ENCODE data around the gene MYPOP.

MYPOP gene

DNA sequence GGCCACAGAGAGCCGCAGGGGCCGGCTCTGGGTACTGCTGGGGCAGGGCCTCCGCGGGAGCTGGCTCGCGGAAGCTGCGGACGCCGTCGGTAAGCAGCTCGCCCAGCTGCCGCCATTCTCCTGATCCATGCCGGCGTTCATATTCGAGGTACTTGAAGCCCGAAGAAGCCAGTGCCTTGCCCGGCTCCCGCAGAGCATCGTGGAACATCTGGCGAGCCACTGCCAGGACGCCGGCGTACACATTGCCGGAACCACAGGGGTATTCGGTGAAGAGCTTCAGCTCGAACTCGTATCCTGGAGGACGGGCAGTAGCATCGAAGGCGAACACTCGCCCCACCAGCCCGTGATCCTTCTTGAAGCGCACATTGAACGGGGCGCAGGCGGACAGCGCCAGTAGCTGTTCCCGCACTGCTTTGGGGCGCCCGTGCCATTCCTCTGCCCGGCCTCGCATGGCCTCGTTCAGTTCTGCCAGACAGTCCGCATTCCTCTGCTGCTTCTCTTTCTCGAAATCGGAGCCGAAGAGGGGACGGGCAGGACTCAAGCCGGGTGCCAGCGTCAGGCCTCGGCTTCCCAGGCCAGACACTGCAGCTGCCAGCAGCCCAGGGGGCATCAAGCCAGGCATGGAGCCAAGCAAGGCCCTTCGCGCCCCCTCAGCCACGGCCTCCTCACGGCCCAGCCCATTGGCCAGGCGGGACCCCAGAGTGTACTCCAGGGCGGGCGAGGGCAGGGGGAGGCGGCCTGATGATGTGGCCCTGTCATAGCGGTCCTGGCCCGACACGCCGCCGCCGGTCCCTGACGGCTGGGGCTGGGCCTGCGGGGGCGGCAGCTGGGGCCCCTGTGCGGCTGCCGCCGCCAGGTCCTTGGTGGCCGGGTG lies 17.5 kb downstream of the MYPOP start:
- Histone ChIP-seq H3K18ac (ENCODE audit: low read depth in 1 of 2, low read length in 2 of 2) (no peak overlapping the region), H2BK5ac (ENCODE audit: low read depth, low read length, poor library complexity, severe bottlenecking) (peak overlapping the region; percentile 61), H3K36me3 (ENCODE audit: control insufficient read depth in 1 of 2, insufficient read depth in 2 of 2, low read depth in 1 of 2, low read length in 2 of 2) (peaks cover 9 to 21% of the 10 kb centered on the region in 2 experiments), H4K91ac (ENCODE audit: low read length) (peak overlapping the region; percentile 76), H3K4me1 (ENCODE audit: control insufficient read depth, insufficient read depth, low read depth, low read length) (peaks cover 41% of the 10 kb centered on the region), H3K79me1 (replicated peaks; ENCODE audit: low read length, poor library complexity, severe bottlenecking) (peaks cover 16% of the 10 kb centered on the region), H2BK15ac (ENCODE audit: low read depth, poor library complexity, severe bottlenecking) (peak overlapping the region; percentile 44), H3K9ac (ENCODE audit: low read length) (peak overlapping the region; percentile 99), H3K4me2 (ENCODE audit: low read length, poor library complexity, severe bottlenecking) (peak overlapping the region; percentile 70), H3K14ac (ENCODE audit: low read length in 2 of 2) (peak overlapping the region in 1 of 2 experiments; percentile 66), H2BK12ac (ENCODE audit: low read length in 2 of 2) (peak overlapping the region in 1 of 2 experiments; percentile 11), H3K27me3 (ENCODE audit: control insufficient read depth in 1 of 2, insufficient read depth in 1 of 2, low read length in 2 of 2) (peaks cover 0 to 1% of the 10 kb centered on the region in 2 experiments), H3K9me3 (ENCODE audit: control insufficient read depth, low read length) (no peaks in the 10 kb centered on the region), H3K4ac (ENCODE audit: low read depth in 1 of 2, low read length in 2 of 2) (peak overlapping the region in 1 of 2 experiments; percentile 47), H3K4me3 (ENCODE audit: insufficient read depth in 1 of 2, low read depth in 1 of 2, low read length in 2 of 2) (peak overlapping the region; percentile 80 to 88), H2AFZ (ENCODE audit: low read depth, low read length) (no peak overlapping the region), H2BK120ac (ENCODE audit: low read depth, low read length) (no peak overlapping the region), H4K8ac (ENCODE audit: low read length) (no peak overlapping the region), H3K23ac (ENCODE audit: low read length in 2 of 2) (peak overlapping the region in 1 of 2 experiments; percentile 2), H3K27ac (ENCODE audit: low read length, poor library complexity, severe bottlenecking) (no peak overlapping the region), H2AK5ac (ENCODE audit: low read length, severe bottlenecking) (no peak overlapping the region)
- WGBS: 73% methylated on average over 71 of the region's 72 CpGs
- DNase-seq: no peak

- WGBS: 96% methylated on average over 57 of the region's 57 CpGs
- Histone ChIP-seq H3K4ac (ENCODE audit: low read depth in 1 of 2, low read length in 2 of 2) (peak overlapping the region in 1 of 2 experiments; percentile 47), H4K91ac (ENCODE audit: low read length) (no peak overlapping the region), H3K4me3 (ENCODE audit: insufficient read depth in 1 of 2, low read depth in 1 of 2, low read length in 2 of 2) (no peak overlapping the region), H2BK12ac (ENCODE audit: low read length in 2 of 2) (peak overlapping the region in 1 of 2 experiments; percentile 11), H3K36me3 (ENCODE audit: control insufficient read depth in 1 of 2, insufficient read depth in 2 of 2, low read depth in 1 of 2, low read length in 2 of 2) (peaks cover 8 to 17% of the 10 kb centered on the region in 2 experiments), H2BK120ac (ENCODE audit: low read depth, low read length) (no peak overlapping the region), H3K79me1 (replicated peaks; ENCODE audit: low read length, poor library complexity, severe bottlenecking) (peaks cover 16% of the 10 kb centered on the region), H3K18ac (ENCODE audit: low read depth in 1 of 2, low read length in 2 of 2) (no peak overlapping the region), H2AK5ac (ENCODE audit: low read length, severe bottlenecking) (peak overlapping the region; percentile 31), H2AFZ (ENCODE audit: low read depth, low read length) (no peak overlapping the region), H2BK5ac (ENCODE audit: low read depth, low read length, poor library complexity, severe bottlenecking) (no peak overlapping the region), H2BK15ac (ENCODE audit: low read depth, poor library complexity, severe bottlenecking) (peak overlapping the region; percentile 60), H3K4me2 (ENCODE audit: low read length, poor library complexity, severe bottlenecking) (peak overlapping the region; percentile 44), H3K14ac (ENCODE audit: low read length in 2 of 2) (no peak overlapping the region), H3K9ac (ENCODE audit: low read length) (peak overlapping the region; percentile 55), H4K8ac (ENCODE audit: low read length) (peak overlapping the region; percentile 25), H3K23ac (ENCODE audit: low read length in 2 of 2) (no peak overlapping the region), H3K27me3 (ENCODE audit: control insufficient read depth in 1 of 2, insufficient read depth in 1 of 2, low read length in 2 of 2) (peaks cover 0 to 5% of the 10 kb centered on the region in 2 experiments), H3K4me1 (ENCODE audit: control insufficient read depth, insufficient read depth, low read depth, low read length) (peaks cover 42% of the 10 kb centered on the region), H3K27ac (ENCODE audit: low read length, poor library complexity, severe bottlenecking) (no peak overlapping the region), H3K9me3 (ENCODE audit: control insufficient read depth, low read length) (no peaks in the 10 kb centered on the region)
- no peak for DNase-seq
Observed at GRCh38 chr19:45883881-45884681, 18.3 kb downstream of the MYPOP start.

GRCh38 chr19:45883586-45883880 lies 18.9 kb downstream of the MYPOP start:
- no peak overlapping the region for H4K91ac ChIP-seq (ENCODE audit: low read length)
- no peak overlapping the region for H2BK5ac ChIP-seq (ENCODE audit: low read depth, low read length, poor library complexity, severe bottlenecking)
- no peak overlapping the region for H2BK12ac ChIP-seq (ENCODE audit: low read length in 2 of 2)
- no peak overlapping the region for H2AFZ ChIP-seq (ENCODE audit: low read depth, low read length)
- H3K9me3 ChIP-seq (ENCODE audit: control insufficient read depth, low read length): no peaks in the 10 kb centered on the region
- H3K4me3 ChIP-seq (ENCODE audit: insufficient read depth in 1 of 2, low read depth in 1 of 2, low read length in 2 of 2): no peak overlapping the region
- no peak for DNase-seq
- H3K4ac ChIP-seq (ENCODE audit: low read depth in 1 of 2, low read length in 2 of 2): no peak overlapping the region
- H2AK5ac ChIP-seq (ENCODE audit: low read length, severe bottlenecking): peak overlapping the region; percentile 31
- no peak overlapping the region for H3K14ac ChIP-seq (ENCODE audit: low read length in 2 of 2)
- H3K23ac ChIP-seq (ENCODE audit: low read length in 2 of 2): no peak overlapping the region
- peaks cover 43% of the 10 kb centered on the region for H3K4me1 ChIP-seq (ENCODE audit: control insufficient read depth, insufficient read depth, low read depth, low read length)
- peak overlapping the region; percentile 44 for H3K4me2 ChIP-seq (ENCODE audit: low read length, poor library complexity, severe bottlenecking)
- no peak overlapping the region for H2BK120ac ChIP-seq (ENCODE audit: low read depth, low read length)
- no CpG with 5 or more reads among the region's 5 CpGs for WGBS
- peaks cover 0 to 8% of the 10 kb centered on the region in 2 experiments for H3K27me3 ChIP-seq (ENCODE audit: control insufficient read depth in 1 of 2, insufficient read depth in 1 of 2, low read length in 2 of 2)
- peaks cover 16% of the 10 kb centered on the region for H3K79me1 ChIP-seq (replicated peaks; ENCODE audit: low read length, poor library complexity, severe bottlenecking)
- H4K8ac ChIP-seq (ENCODE audit: low read length): peak overlapping the region; percentile 25
- H3K36me3 ChIP-seq (ENCODE audit: control insufficient read depth in 1 of 2, insufficient read depth in 2 of 2, low read depth in 1 of 2, low read length in 2 of 2): peaks cover 8 to 17% of the 10 kb centered on the region in 2 experiments
- H2BK15ac ChIP-seq (ENCODE audit: low read depth, poor library complexity, severe bottlenecking): peak overlapping the region; percentile 60
- no peak overlapping the region for H3K18ac ChIP-seq (ENCODE audit: low read depth in 1 of 2, low read length in 2 of 2)
- peak overlapping the region; percentile 55 for H3K9ac ChIP-seq (ENCODE audit: low read length)
- H3K27ac ChIP-seq (ENCODE audit: low read length, poor library complexity, severe bottlenecking): no peak overlapping the region

Data from mesenchymal stem cell (in vitro differentiated cells and primary cell).